ENCODE data around the gene CAMKK1. TPM values are rescaled to one million over a fixed set of nuclear protein-coding genes. Genes with fewer than 3 reads are reported as not detected.

Gene CAMKK1
- total and polyA plus RNA-seq, 2 donors (not counting 3 experiments of a cell fraction or from before 2014, with no cell fraction given) = 4.5 to 6.1 TPM

DNA sequence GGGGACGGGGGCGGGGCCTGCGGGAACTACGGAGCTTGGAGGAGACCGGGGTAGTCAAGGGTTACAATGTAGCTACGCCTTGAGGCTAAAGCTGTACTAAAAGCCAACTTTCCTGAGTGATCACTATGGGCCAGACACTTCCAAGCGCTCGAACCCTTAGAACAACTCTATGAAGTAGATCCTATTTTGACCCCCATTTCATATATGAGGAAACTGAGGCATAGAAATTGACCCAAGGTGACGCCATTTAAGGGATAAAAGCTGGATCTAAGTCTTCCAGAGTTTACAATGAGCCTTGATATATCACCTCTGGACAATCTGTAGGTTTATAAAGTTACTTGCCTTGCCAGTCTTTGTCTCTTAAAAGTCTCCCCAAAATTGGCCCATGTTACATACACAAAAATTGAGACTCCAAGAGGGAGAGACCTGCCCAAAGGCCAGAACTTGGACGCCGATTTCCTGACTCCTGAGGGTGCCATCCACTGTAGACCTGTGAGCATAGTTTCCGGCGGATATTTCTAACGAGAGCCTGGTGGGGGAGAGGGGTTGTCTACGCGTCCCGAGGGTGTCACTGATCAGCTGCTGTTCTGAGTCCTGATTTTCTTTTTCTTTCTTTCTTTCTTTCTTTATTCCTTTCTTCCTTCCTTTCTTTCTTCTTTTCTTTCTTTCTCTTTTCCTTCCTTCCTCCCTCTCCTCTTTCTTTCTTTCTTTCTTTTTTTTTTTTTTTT lies 46.3 kb downstream of the CAMKK1 start:
- Histone ChIP-seq H4K20me1 (replicated peaks; ENCODE audit: control insufficient read depth, extremely low read depth, insufficient read depth, low read length) (no peaks in the 10 kb centered on the region), H3K27me3 (ENCODE audit: control insufficient read depth in 2 of 2, insufficient read depth in 2 of 2, low read length in 2 of 2) (no peaks in the 10 kb centered on the region), H3K9ac (replicated peaks; ENCODE audit: extremely low read depth, insufficient read depth, low read length) (no peak overlapping the region), H3K4me1 (ENCODE audit: control insufficient read depth, extremely low read depth, insufficient read depth, low read length) (peaks cover 9% of the 10 kb centered on the region), H2AFZ (ENCODE audit: low read depth, low read length) (peak overlapping the region; percentile 33), H3K4me3 (replicated peaks in 1 of 3; ENCODE audit: insufficient read depth in 1 of 3, low read depth in 1 of 3, low read length in 3 of 3) (no peak overlapping the region), H3K4me2 (ENCODE audit: insufficient read depth, low read length) (peak overlapping the region; percentile 50), H3K36me3 (ENCODE audit: control insufficient read depth in 2 of 2, extremely low read depth in 1 of 2, insufficient read depth in 2 of 2, low read length in 2 of 2) (peaks cover 3 to 4% of the 10 kb centered on the region in 2 experiments), H3K27ac (ENCODE audit: insufficient read depth, low read depth, low read length) (no peak overlapping the region), H3K9me1 (replicated peaks; ENCODE audit: control insufficient read depth, extremely low read depth, insufficient read depth, low read length) (no peaks in the 10 kb centered on the region), H3K79me2 (ENCODE audit: control insufficient read depth, insufficient read depth, low read length) (peaks cover 33% of the 10 kb centered on the region), H3K9me3 (replicated peaks; ENCODE audit: control insufficient read depth, insufficient read depth, low read length) (no peaks in the 10 kb centered on the region)
- TF ChIP-seq EZH2 (IDR thresholded peaks at IDR 0.05; ENCODE audit: borderline replicate concordance, low read depth, low read length, severe bottlenecking) (no peak), JUN (IDR thresholded peaks at IDR 0.05; ENCODE audit: borderline replicate concordance, insufficient read depth, insufficient read length, low read depth) (no peak), MYC (IDR thresholded peaks at IDR 0.05; ENCODE audit: low read depth, low read length) (no peak), POLR2AphosphoS5 (IDR thresholded peaks at IDR 0.05; ENCODE audit: insufficient read depth, low read depth, low read length) (no peak), FOS (IDR thresholded peaks at IDR 0.05; ENCODE audit: borderline replicate concordance, insufficient read depth, low read length) (no peak), GATA2 (IDR thresholded peaks at IDR 0.05; ENCODE audit: insufficient read depth, insufficient read length, low read depth, low read length) (no peak), POLR2A (IDR thresholded peaks at IDR 0.05; ENCODE audit: low read depth, low read length) (no peak)
- TF ChIP-seq, protein P1, sequence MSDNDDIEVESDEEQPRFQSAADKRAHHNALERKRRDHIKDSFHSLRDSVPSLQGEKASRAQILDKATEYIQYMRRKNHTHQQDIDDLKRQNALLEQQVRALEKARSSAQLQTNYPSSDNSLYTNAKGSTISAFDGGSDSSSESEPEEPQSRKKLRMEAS (IDR thresholded peaks at IDR 0.05; ENCODE audit: insufficient read depth, insufficient read length) = no peak
- TF ChIP-seq, protein P2, sequence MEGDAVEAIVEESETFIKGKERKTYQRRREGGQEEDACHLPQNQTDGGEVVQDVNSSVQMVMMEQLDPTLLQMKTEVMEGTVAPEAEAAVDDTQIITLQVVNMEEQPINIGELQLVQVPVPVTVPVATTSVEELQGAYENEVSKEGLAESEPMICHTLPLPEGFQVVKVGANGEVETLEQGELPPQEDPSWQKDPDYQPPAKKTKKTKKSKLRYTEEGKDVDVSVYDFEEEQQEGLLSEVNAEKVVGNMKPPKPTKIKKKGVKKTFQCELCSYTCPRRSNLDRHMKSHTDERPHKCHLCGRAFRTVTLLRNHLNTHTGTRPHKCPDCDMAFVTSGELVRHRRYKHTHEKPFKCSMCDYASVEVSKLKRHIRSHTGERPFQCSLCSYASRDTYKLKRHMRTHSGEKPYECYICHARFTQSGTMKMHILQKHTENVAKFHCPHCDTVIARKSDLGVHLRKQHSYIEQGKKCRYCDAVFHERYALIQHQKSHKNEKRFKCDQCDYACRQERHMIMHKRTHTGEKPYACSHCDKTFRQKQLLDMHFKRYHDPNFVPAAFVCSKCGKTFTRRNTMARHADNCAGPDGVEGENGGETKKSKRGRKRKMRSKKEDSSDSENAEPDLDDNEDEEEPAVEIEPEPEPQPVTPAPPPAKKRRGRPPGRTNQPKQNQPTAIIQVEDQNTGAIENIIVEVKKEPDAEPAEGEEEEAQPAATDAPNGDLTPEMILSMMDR (IDR thresholded peaks at IDR 0.05; ENCODE audit: extremely low read depth in 1 of 2, insufficient read depth in 1 of 2, low read depth in 1 of 2, low read length in 2 of 2) = no peak
- dilution Hi-C loops (cut with MboI; ENCODE audit: extremely low pct_ligation_motif_present, low sequenced_read_pairs) (no loop called here), intact Hi-C loops (cut with micrococcal nuclease) (loop anchor here (1.0 to 5.0 kb wide), 2 partner anchors 47 to 109 kb away; partner anchors contain the start of gene CAMKK1)
- no TSS peak for BruUV-seq (replicated peaks)
- DNase-seq (ENCODE audit: low read depth, low spot score) = no peak
- ChIA-PET CTCF (interaction anchor here (0.5 to 5.4 kb wide), 21 partner anchors 9 to 1357 kb away, joined by 3 to 63 read pairs (median 4); partner anchors contain the start of gene CAMKK1), POLR2A (interaction anchor here (0.6 to 0.9 kb wide), 2 partner anchors 84 to 109 kb away, joined by 3 read pairs; no protein-coding TSS in a partner anchor)
- no peak for FAIRE-seq

Data from endothelial cell of umbilical vein (primary cell).